ENCODE measurements around the gene MAP2K6. TPM values are rescaled to one million over a fixed set of nuclear protein-coding genes. Genes with fewer than 3 reads are reported as not detected.
A peak's percentile ranks its signal among the peaks of the same experiment; 100 is the strongest.

The MAP2K6 gene
- total and polyA plus RNA-seq, 2 donors (not counting 3 experiments of a cell fraction or from before 2014, with no cell fraction given): 5.9 to 13.9 TPM

GRCh38 chr17:69417545-69418483 is 3.3 kb downstream of the MAP2K6 start:
- DNase-seq (ENCODE audit: low read depth, low spot score) (peak; percentile 62), FAIRE-seq (peak; percentile 75)
- H3K4me3 ChIP-seq (replicated peaks in 1 of 3; ENCODE audit: insufficient read depth in 1 of 3, low read depth in 1 of 3, low read length in 3 of 3): peak overlapping the region in 1 of 3 experiments; percentile 35
- peak overlapping the region; percentile 85 for H3K4me2 ChIP-seq (ENCODE audit: insufficient read depth, low read length)
- dilution Hi-C loops (cut with MboI; ENCODE audit: extremely low pct_ligation_motif_present, low sequenced_read_pairs) (no loop called here), intact Hi-C loops (cut with micrococcal nuclease) (loop anchor here (1.0 to 10.0 kb wide), 5 partner anchors 33 to 1137 kb away; partner anchors contain the start of gene KCNJ2)
- CTCF ChIA-PET: interaction anchor here (1.0 to 4.6 kb wide), 9 partner anchors 13 to 168 kb away, joined by 3 to 26 read pairs (median 4); no protein-coding TSS in a partner anchor
- no peaks in the 10 kb centered on the region for H4K20me1 ChIP-seq (replicated peaks; ENCODE audit: control insufficient read depth, extremely low read depth, insufficient read depth, low read length)
- BruUV-seq (replicated peaks): TSS peak; percentile 46
- peak overlapping the region; percentile 61 for H2AFZ ChIP-seq (ENCODE audit: low read depth, low read length)
- H3K4me1 ChIP-seq (ENCODE audit: control insufficient read depth, extremely low read depth, insufficient read depth, low read length): peaks cover 59% of the 10 kb centered on the region
- H3K36me3 ChIP-seq (ENCODE audit: control insufficient read depth in 2 of 2, extremely low read depth in 1 of 2, insufficient read depth in 2 of 2, low read length in 2 of 2): no peaks in the 10 kb centered on the region
- no peaks in the 10 kb centered on the region for H3K9me3 ChIP-seq (replicated peaks; ENCODE audit: control insufficient read depth, insufficient read depth, low read length)
- peak overlapping the region; percentile 72 for H3K27ac ChIP-seq (ENCODE audit: insufficient read depth, low read depth, low read length)
- H3K9me1 ChIP-seq (replicated peaks; ENCODE audit: control insufficient read depth, extremely low read depth, insufficient read depth, low read length): no peaks in the 10 kb centered on the region
- no peaks in the 10 kb centered on the region for H3K27me3 ChIP-seq (ENCODE audit: control insufficient read depth in 2 of 2, insufficient read depth in 2 of 2, low read length in 2 of 2)
- no peaks in the 10 kb centered on the region for H3K79me2 ChIP-seq (ENCODE audit: control insufficient read depth, insufficient read depth, low read length)
- TF ChIP-seq CTCF (IDR thresholded peaks at IDR 0.05; ENCODE audit: extremely low read depth in 1 of 2, insufficient read depth in 1 of 2, low read depth in 1 of 2, low read length in 2 of 2) (no peak), EZH2 (IDR thresholded peaks at IDR 0.05; ENCODE audit: borderline replicate concordance, low read depth, low read length, severe bottlenecking) (no peak), GATA2 (IDR thresholded peaks at IDR 0.05; ENCODE audit: insufficient read depth, insufficient read length, low read depth, low read length) (peak; percentile 99), MAX (IDR thresholded peaks at IDR 0.05; ENCODE audit: insufficient read depth, insufficient read length) (no peak), POLR2A (IDR thresholded peaks at IDR 0.05; ENCODE audit: low read depth, low read length) (no peak), JUN (IDR thresholded peaks at IDR 0.05; ENCODE audit: borderline replicate concordance, insufficient read depth, insufficient read length, low read depth) (peak; percentile 40), MYC (IDR thresholded peaks at IDR 0.05; ENCODE audit: low read depth, low read length) (no peak), FOS (IDR thresholded peaks at IDR 0.05; ENCODE audit: borderline replicate concordance, insufficient read depth, low read length) (peak; percentile 72), POLR2AphosphoS5 (IDR thresholded peaks at IDR 0.05; ENCODE audit: insufficient read depth, low read depth, low read length) (peak; percentile 50)
- peak overlapping the region; percentile 51 for H3K9ac ChIP-seq (replicated peaks; ENCODE audit: extremely low read depth, insufficient read depth, low read length)
- POLR2A ChIA-PET: interaction anchor here (1.0 kb wide), 1 partner anchor 35 kb away, joined by 5 read pairs; no protein-coding TSS in a partner anchor

All from endothelial cell of umbilical vein (primary cell).